ENCODE measurements around the gene DDOST.

DNA sequence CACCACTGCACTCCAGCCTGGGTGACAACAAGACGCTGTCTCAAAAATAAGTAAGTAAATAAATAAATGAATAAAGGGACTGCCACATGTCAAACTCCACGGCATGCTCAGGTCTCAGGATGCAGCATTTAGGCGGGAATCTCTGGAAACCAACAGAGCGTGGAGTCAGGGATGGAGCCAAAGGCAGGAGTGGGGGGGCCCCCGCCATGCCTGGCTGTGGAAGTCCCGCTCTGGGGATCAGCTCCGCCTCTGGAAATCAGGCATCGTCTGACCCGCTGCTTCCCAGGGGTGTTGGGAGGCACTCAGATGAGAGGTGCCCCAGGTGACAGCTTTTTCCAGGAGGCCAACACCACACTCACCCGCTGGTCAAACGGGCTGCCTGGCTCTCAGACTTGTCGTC is 36.4 kb upstream of the DDOST start:
- no peak for TF ChIP-seq POLR2AphosphoS5 (IDR thresholded peaks at IDR 0.05; ENCODE audit: low read depth, low read length)
- TF ChIP-seq POLR2A (IDR thresholded peaks at IDR 0.05; ENCODE audit: low read depth, low read length), result no peak
- TF ChIP-seq TAF1 (IDR thresholded peaks at IDR 0.05; ENCODE audit: low read depth, low read length), result no peak
- TF ChIP-seq POU2F2 (IDR thresholded peaks at IDR 0.05; ENCODE audit: low read depth, low read length), result no peak
- no peak for TF ChIP-seq PAX5 (IDR thresholded peaks at IDR 0.05; ENCODE audit: insufficient read depth, low read length, severe bottlenecking)
- TF ChIP-seq SPI1 (IDR thresholded peaks at IDR 0.05; ENCODE audit: low read depth, low read length), result no peak
